ENCODE measurements around the gene EVI2A.
"Not testable (repeated sequence)": the region's sequence is repeated elsewhere in the genome, so short reads cannot be mapped to it uniquely, and the experiment has no call there.

The EVI2A gene

GRCh38 chr17:31312223-31312622 is 9.2 kb downstream of the EVI2A start:
- DNase-seq (ENCODE audit: low spot score), result not testable (repeated sequence)

DNA sequence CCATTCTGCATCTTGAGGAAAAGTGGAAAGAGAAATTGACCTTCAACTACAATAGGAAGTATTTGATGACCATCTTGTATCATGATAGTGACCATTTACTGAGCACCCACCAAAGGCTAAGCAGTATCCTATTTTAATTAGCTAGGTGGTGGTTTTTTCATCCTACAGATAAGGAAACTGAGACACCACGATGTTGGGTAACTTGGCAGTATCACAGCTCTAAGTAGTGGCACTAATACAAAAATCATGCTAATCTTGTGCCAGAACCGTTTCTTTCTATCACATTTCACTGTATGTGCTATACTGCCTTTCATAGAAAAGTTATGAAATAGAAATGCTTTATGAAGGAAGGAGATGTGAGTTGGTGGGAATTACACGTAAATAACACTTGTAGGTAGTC is 9.9 kb downstream of the EVI2A start:
- no peak for DNase-seq (ENCODE audit: low spot score)

- no peak for DNase-seq (ENCODE audit: low spot score)
Measured at GRCh38 chr17:31310886-31311285, 10.5 kb downstream of the EVI2A start.

- no peak for DNase-seq (ENCODE audit: low spot score)
Measured at GRCh38 chr17:31310260-31310659, 11.2 kb downstream of the EVI2A start.

- DNase-seq (ENCODE audit: low spot score), result no peak
Measured at GRCh38 chr17:31309556-31309955, 11.9 kb downstream of the EVI2A start.

GRCh38 chr17:31308372-31309334 is 12.8 kb downstream of the EVI2A start:
- no peak for DNase-seq (ENCODE audit: low spot score)

DNA sequence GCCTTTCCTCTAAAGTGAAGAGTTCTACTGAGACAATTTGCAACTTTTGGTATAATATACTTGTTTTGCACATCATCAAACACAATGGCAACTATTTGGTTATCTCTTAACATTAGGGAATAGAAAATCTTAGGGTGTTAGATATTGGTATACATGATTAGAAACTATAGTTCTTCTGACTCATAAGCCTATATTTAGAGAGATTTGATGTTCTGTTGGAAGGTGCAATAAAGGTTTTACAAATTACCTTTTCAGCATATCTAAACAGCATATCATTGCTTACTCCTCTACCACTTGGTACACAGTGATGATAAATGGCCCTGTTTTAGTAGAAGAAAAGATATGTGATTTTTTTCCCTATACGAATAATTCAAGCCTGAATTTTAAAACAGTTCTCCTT is 13.8 kb downstream of the EVI2A start:
- DNase-seq (ENCODE audit: low spot score), result no peak

GRCh38 chr17:31299624-31300023 is 21.8 kb downstream of the EVI2A start:
- DNase-seq (ENCODE audit: low spot score), result no peak

DNA sequence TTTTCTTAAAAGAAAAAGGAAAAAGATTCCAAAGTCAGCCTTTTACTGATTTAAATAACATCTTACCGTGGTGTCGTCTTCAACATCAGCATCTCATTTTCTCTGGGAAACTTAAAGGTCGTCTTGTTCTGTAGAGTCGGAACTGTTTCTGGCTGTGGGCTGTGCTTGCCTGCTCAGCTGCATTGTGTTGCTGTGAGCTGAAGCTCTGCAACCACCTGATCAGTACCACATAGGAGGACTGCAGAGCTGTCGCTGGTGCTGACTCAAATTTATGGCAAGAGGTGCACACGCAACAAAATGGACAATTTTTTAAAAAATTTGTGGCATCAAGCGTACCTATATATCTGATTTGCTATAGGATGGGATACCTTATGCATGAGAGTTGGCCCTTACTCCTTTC is 24.3 kb downstream of the EVI2A start, which contains the start of gene OMG:
OMG (minus strand) TSS at position 150 of the 400 bp plus-strand sequence. CDS start 908 bp downstream, outside the sequence.
- no peak for DNase-seq (ENCODE audit: low spot score)

DNA sequence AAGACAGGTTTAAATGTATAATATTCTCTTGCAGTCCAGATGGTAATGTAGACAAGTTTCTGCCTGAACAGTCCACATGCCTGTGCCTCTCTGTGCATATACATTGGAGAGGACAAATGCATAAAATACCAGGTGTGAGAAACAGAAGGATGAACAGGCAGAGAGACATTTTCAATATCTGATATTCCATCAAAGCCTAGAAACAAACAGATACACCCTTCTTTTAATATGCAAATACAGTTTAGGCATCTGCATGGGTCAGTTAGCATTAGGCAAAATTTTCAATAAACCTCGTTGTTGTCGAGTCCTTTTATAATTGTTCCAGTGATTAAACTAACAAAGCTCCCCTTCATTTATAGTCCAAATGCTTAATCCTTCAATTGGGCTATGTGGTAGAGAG is 25.3 kb downstream of the EVI2A start:
- DNase-seq (ENCODE audit: low spot score), result no peak

- no peak for DNase-seq (ENCODE audit: low spot score)
Measured at GRCh38 chr17:31295489-31295871, 25.9 kb downstream of the EVI2A start.

- DNase-seq (ENCODE audit: low spot score), result no peak
Measured at GRCh38 chr17:31294820-31295488, 26.5 kb downstream of the EVI2A start.

DNA sequence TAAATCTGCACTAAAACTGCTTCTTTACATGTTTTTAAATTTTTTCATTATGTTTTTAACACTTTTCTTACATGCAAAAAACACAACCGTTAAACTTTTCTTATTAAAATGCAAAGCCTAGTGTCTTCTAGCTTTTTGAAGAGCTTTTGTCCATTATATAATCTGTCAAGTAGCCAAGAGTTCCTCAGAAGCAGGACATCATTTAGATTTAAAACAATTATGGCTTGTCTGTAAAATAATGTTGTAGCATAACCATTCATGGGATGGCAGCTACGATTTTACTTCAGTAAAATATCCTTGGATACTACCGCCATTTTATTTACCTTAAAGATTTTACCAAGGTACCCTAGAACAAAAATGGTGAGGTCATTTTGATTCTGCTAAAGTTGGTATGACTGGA is 27.2 kb downstream of the EVI2A start:
- no peak for DNase-seq (ENCODE audit: low spot score)

- DNase-seq (ENCODE audit: low spot score), result no peak
Measured at GRCh38 chr17:31293581-31293980, 27.8 kb downstream of the EVI2A start.

DNA sequence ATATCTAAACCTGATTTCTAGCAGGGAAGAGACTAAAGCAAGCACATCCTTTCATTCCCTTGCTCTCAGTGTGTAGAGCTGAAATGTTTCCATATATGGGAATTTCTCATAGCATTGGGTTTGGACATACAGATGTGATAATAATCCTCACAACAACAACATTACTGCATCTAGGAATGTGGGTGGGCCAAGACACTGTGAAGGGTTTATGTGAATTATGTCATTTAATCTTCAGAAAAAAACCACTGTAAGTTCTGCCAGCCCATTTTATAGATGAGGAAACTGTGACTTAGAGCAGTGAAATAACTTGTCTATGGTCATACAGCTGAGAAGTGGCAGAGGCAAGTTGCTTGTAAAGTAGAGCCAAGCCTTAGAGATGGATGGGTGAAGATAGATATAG is 29.6 kb downstream of the EVI2A start:
- no peak for DNase-seq (ENCODE audit: low spot score)

- no peak for DNase-seq (ENCODE audit: low spot score)
Measured at GRCh38 chr17:31289790-31290189, 31.6 kb downstream of the EVI2A start.

- not testable (repeated sequence) for DNase-seq (ENCODE audit: low spot score)
Measured at GRCh38 chr17:31287932-31288331, 33.5 kb downstream of the EVI2A start.

- no peak for DNase-seq (ENCODE audit: low spot score)
Measured at GRCh38 chr17:31286587-31286986, 34.8 kb downstream of the EVI2A start.

- DNase-seq (ENCODE audit: low spot score), result no peak
Measured at GRCh38 chr17:31283841-31284240, 37.6 kb downstream of the EVI2A start.

DNA sequence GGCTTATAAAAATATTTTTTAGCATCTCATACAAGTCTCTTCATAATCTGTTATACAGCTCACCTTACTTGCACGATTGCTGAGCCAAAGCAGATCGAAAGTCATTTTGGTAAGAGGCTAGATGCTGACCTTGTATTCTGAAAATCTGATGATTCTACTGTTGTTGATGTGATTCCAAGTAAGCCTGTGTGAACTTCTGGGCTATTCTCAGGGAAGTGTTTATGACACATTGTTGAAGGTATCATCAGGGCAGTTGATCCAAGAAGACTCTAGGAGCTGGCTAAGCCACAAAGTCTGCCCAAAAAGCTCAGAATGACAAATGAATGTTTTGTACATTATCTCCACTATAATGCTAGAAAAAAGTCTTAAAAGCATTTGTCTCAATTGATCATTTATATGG is 40.4 kb downstream of the EVI2A start:
- no peak for DNase-seq (ENCODE audit: low spot score)

DNA sequence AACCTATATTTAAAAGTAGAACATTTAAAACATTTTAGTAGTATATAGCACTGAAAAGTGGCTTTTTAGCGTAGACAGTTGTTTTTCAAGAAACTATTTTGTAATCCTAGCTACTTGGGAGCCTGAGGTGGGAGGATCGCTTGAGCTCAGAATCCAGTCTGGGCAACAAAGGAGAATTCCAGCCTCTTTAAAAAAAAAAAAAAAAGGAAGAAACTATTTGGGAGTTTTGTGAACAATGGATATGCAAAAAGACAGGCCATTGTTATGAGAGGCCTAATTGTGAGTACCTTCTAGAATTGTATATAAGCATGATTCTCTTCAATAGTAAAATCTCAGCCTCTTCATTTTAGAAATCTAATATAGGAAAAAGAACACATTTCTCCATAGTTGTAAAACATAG is 42.0 kb downstream of the EVI2A start:
- DNase-seq (ENCODE audit: low spot score), result no peak

DNA sequence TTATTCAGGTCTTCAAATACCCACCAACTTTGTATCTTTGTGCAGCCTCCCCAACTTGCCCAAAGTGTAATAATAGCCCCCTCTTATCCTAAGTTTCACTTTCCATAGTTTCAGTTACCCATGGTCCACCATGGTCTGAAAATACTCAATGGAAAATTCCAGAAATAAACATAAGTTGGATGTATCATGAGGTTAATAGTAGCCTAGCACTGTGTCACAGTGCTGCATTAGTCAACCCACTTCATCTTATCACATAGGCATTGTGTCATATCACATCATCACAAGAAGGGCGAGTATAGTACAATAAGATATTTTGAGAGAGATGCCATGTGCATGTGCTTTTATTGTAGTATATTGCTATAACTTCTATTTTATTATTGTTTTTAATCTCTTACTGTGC is 46.3 kb downstream of the EVI2A start:
- no peak for DNase-seq (ENCODE audit: low spot score)

- no peak for DNase-seq (ENCODE audit: low spot score)
Measured at GRCh38 chr17:31274252-31274651, 47.2 kb downstream of the EVI2A start.
